DMS114 treated with DMSO at 0.1 percent for 48 hours (cell line): ENCODE results near the gene PADI1.

ENCODE experiments used
- DNase-seq: peaks from one replicate; lab custom pipeline; 2025; ENCODE audit not compliant: unreplicated experiment; lab: John Stamatoyannopoulos, UW

Gene PADI1

DNA sequence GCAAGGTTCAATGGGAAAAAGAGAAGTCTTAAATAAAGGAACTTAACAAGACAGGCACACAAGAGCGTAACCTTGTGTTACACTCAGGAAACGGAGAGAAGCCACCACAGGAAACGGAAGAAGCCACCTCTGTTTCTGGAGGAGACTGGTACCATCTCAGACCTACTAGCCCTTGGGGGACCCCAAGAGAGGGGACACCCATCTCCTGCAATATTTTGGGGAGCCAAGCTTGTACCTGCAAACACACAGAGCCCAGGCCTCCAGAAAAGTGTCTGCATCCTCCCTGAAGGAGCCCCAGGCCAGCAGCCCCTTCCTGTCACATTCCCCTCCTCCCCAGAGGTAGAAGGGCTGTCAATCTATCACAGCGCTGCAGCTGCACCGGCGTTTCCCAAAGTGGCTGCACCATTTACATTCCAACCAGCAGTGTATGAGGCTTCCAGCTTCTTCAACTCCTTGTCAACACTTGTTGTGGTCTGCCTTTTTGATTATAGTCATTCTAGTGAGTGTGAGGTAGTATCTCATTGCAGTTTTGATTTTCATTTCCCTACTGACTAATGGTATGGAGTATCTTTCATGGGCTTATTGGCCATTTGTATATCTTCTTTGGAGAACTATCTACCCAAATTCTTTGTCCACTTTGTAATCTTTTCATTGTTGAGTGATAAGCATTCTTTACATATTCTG lies 23.0 kb upstream of the PADI1 start:
- DNase-seq: no peak

DNA sequence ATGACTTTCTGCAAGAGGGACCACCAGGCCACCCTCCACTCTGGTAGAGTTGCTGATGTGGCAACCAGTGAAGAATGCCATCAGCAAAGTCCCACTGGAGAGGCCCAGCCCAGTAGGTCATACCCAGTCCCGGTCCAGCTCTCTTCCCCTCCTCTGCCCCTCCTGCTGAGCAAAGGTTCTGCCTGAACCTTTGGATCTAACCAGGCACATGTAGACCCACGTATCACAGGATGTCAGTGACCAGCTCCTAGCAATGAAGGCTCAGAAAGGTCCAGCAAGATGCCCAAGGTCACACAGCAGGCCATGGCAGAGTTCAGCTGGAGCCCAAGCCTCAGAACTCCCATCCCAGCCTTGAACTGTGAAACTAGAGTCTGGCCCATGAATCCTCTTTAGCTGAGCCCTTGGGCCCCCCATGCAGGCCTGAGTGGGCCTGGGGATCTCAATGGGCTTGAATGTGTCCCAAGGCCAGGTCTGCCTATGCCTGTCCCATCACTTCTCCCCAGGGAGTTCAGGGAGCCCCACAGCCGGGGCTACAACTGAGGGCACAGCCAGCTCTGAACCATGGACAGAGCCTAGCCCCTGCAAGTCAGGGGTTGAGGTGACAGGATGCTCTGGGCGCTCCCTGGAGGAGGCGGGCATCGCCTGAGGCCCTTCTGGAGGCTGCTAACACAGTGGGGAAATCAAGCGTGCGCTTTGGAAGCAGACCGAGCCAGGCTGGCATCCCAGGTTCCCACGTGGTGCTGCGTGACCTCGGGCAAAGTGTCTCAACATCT lies 21.4 kb upstream of the PADI1 start:
- DNase-seq: no peak

DNA sequence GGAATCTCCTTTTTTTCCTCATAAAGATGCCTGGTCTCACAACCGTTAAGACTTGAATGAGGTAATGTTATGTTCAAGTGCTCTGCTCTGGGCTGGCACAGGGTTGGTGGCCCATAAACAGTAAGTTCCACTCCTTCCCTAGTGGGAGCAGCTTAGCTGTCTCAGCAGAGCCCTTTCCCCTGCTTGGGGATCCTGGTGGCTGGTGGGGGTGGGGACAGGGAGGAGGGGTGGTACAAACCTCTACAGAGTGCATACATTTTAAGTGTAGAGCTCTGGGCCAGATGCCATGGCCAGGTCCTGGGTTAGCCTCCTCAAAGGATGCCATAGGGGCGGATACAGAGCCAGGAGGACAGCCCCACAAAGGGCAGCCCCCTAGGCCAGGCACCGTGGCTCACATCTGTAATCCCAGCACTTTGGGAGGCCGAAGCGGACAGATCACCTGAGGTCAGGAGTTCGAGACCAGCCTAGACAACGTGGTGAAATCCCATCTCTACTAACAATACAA lies 20.7 kb upstream of the PADI1 start:
- DNase-seq: no peak

DNA sequence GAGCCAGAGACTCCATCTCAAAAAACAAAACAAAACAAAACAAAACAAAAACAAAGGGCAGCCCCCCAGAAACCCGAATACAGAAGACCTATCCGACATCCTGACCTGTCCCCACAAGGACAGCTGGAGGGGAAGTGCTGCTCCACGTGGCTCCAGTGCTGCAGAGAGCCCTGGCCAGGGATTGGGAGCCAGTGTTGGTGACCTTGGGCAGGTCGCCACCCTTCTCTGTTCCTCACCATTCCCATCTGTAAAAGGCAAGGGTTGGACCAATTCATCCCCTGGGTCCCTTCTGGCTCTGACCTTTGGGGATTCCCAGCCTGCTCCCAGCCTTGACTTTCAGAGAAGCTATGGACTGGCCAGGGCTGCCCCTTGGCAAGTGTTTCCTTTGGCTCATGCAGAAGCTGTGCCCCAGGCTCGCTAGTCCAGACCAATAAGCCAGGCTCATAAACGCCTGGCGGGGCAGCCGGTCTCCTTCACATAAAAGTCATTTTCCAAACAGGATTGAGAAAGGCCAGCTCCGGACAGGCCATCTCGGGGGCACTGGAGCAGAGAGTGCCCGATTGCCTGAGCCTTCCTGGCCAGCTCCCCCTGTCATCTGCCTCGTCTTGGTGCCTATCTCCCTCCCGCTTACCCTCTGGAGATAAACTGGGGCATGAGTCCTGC lies 20.0 kb upstream of the PADI1 start:
- no peak for DNase-seq

DNA sequence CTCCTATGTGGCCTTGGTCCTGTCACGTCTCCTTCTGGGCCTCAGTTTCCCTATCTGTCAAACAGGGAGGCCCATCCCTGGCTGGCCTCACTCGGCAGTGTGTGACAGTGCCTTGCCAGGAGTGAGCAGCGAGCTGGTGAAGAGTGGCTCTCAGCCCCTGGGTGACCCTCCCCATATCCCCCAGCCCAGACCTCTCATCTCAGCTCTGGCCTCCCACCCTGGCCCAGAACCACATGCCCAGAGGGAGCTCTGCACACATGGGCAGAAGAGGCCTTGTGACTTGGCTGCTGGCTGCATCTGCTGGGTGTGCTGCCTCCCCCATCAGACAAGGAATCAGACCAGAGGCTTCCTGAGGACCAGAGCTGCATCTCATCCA lies 19.5 kb upstream of the PADI1 start:
- no peak for DNase-seq

DNA sequence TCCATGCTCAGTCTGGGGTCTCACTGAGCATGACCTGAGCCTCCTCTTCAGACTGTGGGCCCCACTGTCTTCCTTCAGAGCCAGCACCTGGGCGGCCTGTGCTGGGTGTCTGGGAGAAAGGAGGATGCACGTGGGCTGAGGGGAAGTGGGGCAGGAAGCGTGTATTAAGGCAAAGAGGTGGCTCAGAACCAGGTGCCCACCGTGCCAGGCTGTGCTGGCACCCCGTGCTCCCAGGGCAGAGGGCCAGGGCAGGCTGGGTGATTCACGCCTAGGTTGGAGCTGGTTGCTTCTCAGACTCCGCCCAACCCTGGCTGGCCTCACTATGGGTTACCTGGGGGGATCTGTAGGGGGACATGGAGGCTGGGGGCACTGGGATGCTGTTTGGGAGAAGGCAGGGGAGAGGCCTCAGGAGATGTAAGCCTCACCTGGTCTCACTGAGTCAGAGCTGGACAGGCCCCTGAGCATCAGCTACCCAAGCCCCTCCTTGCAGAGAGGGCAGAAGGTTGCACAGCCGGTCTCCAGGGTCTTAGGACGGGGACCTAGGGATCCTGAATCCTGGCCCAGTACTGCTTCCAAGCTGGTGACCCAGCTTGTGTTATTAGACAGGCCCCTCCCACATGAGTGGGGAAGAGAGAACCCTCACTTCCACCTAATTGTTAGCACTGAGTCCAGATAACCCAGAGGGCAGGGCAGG lies 18.6 kb upstream of the PADI1 start:
- DNase-seq: no peak

DNA sequence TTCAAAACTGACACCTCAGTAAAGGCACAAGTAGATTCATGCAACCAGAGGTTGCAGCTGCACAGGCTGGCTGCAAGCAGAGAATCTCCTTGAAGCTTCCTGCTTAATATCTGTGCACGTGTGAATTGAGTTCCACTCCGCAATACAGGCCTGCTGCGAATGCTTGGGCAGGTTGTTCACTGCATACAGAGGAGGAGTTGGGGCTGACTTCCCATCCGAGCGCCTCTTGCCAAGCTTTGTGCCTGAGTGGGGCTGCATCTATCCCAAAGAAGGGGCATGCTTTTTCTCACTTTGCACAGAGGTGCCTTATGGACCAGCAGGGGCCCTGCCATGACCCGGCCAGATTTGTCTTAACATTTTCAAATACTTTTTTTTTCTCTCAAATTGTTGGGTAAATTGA lies 17.9 kb upstream of the PADI1 start:
- DNase-seq: no peak

DNA sequence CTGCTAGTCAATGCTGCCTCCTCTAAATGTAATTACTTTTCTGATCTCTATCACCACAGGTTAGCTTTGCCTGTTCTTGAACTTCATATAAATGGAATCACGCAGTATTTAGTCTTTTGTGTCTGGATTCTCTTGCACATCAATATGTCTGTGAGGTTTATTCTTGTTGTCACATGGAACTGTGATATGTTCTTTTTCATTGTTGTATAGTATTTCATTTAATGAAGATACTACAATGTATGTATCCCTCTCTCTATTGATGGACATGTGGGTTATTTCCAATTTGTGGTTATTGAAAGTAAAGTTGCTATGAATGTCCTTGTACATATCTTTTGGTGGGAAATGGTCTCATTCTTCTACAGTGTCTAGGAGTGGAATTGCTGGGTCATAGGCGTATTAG lies 16.7 kb upstream of the PADI1 start:
- DNase-seq: no peak

DNA sequence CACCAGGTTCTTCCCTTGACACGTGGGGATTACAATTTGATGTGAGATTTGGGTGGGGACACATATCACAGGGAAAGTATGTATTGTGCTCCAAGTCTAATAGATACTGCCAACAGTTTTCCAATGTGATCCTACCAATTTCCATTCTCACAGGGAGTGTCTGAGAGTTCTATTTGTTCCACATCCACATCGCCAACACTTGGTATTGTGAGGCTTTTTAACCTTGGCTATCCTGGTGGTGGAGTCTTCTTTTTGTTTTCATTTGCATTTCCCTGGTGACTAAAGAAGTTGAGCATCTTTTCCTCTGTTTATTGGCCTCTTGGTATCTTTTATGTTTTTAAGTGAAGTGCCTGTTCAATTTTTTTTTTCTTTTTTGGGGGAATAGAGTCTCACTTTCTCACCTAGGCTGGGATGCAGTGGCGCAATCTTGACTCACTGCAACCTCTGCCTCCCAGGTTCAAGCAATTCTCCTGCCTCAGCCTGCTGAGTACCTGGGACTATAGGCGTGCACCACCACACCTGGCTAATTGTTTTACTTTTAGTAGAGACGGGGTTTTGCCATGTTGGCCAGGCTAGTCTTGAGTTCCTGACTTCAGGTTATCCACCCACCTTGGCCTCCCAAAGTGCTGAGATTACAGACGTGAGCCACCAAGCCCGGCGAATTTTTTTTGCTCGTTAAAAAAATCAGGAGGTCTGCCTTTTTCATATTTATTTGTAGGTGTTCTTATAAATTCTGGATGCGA lies 15.9 kb upstream of the PADI1 start:
- DNase-seq: no peak

DNA sequence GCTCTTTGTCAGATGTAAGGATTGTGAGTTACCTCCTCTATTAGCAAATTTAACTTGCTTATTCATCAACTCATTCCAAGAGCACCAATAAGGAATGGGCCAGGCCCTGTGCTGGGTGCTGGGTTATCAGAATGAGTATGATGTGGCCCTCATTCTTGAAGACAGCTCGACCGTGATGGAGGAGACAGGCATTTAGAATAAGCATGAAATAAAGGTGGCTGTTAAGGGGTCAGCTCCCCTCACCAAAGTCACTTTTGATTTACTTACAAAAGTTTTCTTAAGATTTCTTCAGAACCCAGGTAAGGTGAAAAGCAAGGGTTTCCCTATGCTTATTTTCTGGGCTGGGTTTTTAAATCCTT lies 15.3 kb upstream of the PADI1 start:
- no peak for DNase-seq

DNA sequence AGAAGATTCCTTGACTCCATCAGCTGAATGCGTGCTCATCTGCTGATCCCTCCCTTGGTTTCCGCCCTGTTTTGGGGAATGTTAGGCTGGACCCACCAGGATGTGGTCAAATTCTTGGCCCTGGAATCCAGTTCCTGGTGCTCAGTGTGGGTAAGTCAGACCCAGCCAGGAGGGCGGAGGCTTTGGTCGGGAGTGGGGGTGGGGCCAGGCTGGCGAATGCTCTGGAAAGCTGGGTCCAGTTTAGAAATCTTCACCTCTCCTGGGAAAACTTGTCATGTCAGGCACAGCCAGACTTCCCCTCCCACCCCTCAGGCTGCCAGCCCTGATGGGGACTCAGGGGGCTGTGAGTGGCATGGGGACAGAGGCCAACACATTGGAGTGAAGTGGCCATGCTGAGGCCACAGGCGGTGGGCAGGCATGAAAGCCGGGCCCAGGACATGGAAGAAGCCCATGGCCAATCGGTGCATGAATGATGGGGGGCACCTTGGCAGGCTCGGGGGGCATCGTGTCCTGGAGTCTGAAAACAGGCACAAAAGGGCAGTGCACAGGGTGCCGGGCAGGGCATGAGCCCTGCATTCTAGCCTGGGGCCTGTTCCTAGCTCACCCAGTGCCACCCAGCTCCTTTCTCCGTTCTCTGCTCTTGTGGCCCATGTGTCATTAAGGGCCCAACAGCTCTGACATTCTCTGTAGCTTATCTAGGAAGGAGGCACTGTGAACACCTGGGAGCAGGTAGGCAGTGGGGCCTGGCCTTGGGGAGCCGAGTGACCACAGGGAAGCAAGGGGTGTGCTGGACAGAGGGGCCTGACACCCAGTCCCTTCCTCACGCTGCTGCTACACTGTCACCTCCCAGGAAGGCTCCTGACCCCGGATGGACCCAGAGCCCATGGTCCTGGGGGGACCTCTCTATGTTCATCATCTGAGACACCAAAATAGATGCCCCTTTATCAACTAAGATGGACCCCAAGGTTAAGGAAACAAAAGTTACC lies 14.6 kb upstream of the PADI1 start:
- DNase-seq: no peak

DNA sequence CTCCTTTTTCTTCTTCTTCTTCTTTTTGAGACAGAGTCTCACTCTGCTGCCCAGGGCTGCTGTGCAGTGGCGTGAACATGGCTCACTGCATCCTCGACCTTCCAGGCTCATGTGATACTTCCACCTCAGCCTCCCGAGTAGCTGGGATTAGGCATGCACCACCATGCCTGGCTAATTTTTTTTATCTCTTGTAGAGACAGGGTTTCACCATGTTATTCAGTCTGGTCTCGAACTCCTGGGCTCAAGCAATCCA lies 13.0 kb upstream of the PADI1 start:
- DNase-seq: no peak

DNA sequence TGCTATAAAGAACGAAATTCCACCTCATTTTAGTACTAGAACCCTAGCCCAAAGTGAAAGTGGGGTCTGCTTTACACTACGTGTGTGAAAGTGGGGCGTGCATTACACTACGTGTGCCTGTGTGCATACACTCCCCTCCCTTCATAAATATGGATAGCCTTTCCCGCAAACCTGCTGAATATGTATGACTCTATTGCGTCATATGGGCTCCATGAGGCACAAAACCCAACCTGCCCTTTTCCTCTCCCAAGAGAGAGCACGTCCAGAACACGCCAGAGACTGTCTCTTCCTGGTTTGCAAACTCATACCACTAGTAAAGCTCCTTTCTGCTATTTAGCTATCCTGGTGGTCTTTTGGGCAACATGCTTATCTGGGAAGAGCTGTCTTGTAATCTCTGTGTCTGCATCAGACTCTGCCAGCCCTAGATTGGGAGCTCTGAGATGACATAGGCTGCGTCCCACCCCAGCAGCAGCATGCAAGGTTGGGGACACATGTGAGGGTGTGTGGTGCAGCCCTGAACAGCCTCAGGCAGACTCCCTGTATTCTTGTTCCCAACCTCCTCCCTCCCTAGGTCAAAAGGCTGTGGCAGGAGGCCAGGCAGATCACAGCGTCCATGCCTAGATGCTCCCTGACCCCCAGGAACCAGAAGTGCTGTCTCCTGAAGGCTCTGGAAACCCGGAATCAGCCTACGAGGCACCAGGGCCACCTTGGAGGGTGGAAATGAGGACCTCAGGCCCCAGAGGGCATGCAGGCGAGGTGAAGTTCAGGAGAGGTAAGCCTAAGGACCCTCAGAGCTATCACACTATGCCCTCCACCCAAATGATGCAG lies 12.3 kb upstream of the PADI1 start:
- DNase-seq: no peak

DNA sequence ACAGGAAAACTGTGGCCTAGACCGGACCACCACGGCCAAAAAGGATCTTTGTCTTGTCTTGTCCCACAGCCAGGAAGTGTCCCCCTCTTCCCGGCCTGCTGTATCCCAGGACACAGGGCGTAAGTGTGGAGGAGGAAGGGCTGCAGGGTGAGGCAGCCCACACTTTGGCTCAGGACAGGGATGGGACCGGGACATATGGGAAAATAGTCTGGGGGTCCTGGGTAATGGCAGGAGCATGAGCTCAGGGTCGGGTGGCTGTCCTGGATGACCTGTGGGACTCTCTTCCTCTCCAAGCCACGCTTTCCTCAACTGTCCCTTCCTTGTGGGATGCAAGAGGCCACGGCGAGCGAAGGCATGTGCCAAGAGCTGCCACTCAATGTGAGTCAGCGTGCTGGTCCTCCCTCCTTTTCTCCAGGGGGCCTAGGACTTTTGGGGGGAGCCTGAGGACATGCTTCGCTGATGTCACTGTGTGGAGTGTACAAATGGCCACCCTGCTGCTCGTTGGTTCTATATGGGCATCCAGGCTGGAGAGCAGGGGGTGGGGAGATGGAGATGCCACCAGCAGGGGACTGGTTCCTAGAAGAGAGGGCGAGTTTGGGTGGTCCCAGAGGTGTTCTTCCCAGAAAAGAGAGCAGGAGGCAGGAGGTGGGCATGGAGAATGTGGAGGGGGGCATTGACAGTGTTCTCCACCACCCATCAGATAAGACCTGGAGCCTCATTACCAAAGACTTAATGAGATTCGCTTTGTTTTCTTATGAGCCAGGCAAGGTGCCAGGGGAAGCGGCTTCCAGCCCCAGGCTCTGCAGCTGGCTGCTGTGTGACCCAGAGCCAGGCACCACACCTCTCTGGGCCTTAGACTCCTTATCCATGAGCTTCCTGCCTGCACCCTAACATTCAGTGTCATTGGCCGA lies 11.5 kb upstream of the PADI1 start:
- DNase-seq: no peak

DNA sequence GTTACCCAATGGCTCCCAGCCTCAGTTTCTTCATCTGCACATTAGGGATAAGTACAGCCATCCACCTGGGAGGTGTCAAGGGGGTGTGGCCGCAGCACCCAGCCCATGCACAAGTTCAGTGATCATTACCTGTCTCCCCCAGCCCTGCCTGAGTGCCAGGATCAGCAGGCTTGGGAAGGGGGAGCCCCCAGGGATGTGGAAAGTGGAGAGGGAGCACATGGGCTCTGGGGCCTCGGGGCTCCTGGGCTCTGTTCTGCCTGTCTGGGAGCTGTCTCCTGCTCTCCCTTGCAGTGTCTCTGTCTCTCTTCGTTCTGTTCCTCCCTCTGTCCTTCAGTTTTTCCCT lies 10.8 kb upstream of the PADI1 start:
- no peak for DNase-seq

DNA sequence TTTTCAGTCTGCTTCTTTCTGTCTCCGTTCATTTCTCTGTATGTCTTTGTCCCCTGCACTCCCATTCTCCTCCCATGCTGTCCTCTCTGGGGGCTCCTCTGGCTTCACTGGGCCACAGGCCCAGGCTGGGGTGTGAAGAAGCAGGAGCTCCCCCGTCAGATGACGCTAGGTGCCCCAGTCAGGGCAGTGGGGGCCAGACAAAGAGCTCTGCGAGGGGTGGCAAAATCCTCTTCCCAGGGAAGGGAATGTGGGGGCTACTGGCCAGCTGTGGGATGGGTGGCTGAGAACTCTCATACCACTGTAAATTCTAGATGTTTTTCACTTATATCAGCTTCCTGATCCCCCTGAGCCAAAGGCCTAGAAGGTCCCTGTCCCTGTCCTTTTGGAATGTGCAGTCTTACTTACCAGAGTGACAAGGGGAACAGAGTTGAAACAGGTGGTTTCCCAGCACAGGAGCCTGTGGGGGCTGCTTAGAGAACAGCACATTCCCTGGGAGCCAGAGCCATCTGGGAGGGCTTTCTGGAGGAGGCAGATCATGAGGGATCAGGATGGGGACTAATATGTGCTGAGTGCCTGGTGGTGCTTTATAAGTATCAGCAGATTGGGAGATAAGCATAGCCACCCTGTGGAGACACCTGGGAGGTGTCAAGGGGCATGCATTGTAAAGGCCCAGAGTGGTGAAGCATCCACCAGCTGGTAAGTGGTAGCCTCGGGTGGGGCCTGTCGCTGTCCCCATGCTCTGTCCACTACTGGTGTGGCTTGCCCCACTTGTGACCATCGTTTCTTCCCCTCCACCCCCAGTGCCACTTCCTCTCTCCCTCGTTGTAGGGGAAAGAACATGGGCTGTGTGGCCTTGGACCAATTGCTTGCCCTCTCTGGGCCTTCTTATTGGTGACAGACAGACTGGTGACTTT lies 10.1 kb upstream of the PADI1 start:
- DNase-seq: no peak

DNA sequence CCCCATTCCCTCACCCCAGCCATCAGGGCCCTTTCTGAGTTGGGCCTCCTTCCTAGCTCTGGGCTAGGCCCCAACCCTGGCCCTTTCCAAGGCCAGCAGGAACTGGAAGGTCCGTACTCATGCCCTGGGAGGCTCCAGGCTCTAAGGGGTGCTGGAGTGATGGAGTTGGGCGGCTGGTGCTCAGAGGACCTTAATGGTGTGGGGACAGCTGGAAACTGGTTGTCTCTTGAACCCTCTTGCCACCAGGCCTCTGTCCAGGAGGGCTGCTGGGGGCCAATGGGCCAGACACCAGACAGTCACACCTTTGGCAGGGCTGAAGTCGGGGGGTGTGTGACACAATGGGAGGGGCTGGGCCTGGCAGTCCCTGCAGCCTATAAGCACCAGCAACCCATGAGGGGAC lies 9.2 kb upstream of the PADI1 start:
- no peak for DNase-seq
